ENCODE measurements around the gene TEX19.

TEX19 gene

DNA sequence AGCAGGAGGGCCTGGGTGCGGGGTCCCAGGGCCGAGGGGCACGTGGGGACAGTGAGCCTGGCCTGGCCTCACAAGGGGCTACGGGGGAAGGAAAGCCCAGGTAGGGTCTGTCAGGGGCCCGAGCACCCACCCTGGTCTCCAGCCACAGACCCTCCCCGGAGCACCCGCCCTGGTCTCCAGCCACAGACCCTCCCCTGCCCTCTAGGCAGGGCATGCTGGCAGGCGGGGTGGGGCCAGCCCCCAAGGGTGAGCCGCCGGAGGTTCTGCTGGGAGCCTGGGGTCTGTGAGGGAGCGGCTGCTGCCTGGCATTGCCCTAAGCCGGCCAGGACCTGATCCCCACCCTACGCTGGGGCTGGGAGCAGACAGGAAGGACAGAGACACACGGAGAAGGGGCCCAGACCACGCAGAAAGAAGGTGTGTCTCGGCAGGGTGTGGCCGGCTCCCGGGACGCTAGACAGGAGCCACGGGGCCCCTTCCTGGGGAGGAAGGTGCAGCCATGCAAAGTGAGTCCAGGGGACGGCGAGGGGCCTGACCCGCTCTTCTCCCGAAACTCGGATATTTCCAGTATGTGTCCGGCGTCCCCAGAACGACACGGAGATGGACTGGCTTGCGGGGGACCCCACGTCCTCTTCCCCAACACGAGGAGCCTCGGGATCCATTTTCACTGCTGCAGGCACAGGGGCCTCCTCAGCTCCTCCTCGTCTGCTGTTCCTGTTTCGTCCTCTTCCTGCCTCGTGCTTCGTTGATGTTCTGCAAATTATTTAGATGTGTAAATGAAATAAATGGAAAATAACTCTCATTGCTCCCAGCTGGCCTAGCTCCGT lies 28.0 kb downstream of the TEX19 start:
- peaks cover 14% of the 10 kb centered on the region for H3K4me1 ChIP-seq (ENCODE audit: control insufficient read depth, insufficient read depth, low read length)

GRCh38 chr17:82387705-82388106 lies 28.7 kb downstream of the TEX19 start:
- Histone ChIP-seq H3K4me3 (ENCODE audit: insufficient read depth, low read depth, low read length) (no peak overlapping the region), H3K27ac (ENCODE audit: insufficient read depth, low read depth, low read length, poor library complexity, severe bottlenecking) (no peak overlapping the region), H3K9me3 (ENCODE audit: control insufficient read depth, low read length) (no peaks in the 10 kb centered on the region), H3K27me3 (ENCODE audit: control insufficient read depth, insufficient read depth, low read length, poor library complexity, severe bottlenecking) (no peaks in the 10 kb centered on the region), H3K4me1 (ENCODE audit: control insufficient read depth, insufficient read depth, low read length) (peaks cover 14% of the 10 kb centered on the region), H3K36me3 (ENCODE audit: control insufficient read depth, insufficient read depth, low read length) (no peaks in the 10 kb centered on the region)
- 89 to 90% methylated on average over 3 of the region's 3 CpGs for WGBS, 2 experiments

More for the DNA sequence above, 28.0 kb downstream of the TEX19 start:
- no peak overlapping the region for H3K4me3 ChIP-seq (ENCODE audit: insufficient read depth, low read depth, low read length)
- no peak overlapping the region for H3K27ac ChIP-seq (ENCODE audit: insufficient read depth, low read depth, low read length, poor library complexity, severe bottlenecking)
- WGBS, 2 experiments = 89% methylated on average over 38 of the region's 38 CpGs
- H3K27me3 ChIP-seq (ENCODE audit: control insufficient read depth, insufficient read depth, low read length, poor library complexity, severe bottlenecking) = no peaks in the 10 kb centered on the region
- no peaks in the 10 kb centered on the region for H3K9me3 ChIP-seq (ENCODE audit: control insufficient read depth, low read length)
- H3K36me3 ChIP-seq (ENCODE audit: control insufficient read depth, insufficient read depth, low read length) = no peaks in the 10 kb centered on the region

DNA sequence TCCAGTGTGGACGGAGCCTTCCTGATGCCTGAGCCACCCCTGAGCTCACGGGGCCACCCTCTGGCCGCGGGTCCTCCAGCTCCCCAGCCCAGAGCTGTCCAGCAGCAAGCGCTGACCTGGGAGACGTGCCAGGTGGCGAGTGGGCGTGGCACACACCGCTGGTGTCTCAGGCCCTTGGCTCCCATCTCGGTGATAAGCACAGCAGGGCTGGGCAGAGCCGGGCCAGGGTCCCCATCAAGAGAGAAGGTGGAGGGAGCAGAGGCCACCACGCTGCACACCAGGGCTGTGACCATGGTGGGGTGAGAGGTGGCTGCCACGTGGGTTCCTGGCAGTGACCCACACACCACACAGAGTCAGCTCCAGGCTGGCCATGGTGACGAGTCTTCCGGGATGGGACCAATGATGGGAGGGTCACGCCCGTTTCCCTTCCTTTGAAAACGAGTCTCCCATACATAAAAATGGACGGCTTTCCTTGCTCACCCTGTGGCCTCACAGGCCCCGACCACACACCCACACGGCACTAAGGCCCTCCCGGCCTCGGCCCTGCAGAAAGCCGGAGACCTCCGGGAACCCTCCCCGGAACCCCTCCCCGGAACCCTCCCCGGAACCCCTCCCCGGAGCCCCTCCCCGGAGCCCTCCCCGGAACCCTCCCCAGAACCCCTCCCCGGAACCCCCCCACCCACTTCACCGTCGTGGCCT lies 29.3 kb downstream of the TEX19 start:
- Histone ChIP-seq H3K27me3 (ENCODE audit: control insufficient read depth, insufficient read depth, low read length, poor library complexity, severe bottlenecking) (no peaks in the 10 kb centered on the region), H3K9me3 (ENCODE audit: control insufficient read depth, low read length) (no peaks in the 10 kb centered on the region), H3K4me3 (ENCODE audit: insufficient read depth, low read depth, low read length) (no peak overlapping the region), H3K27ac (ENCODE audit: insufficient read depth, low read depth, low read length, poor library complexity, severe bottlenecking) (no peak overlapping the region), H3K4me1 (ENCODE audit: control insufficient read depth, insufficient read depth, low read length) (peaks cover 14% of the 10 kb centered on the region), H3K36me3 (ENCODE audit: control insufficient read depth, insufficient read depth, low read length) (no peaks in the 10 kb centered on the region)
- WGBS, 2 experiments = 88 to 91% methylated on average over 28 to 30 of the region's 34 CpGs

GRCh38 chr17:82388922-82389283 lies 29.9 kb downstream of the TEX19 start:
- H3K9me3 ChIP-seq (ENCODE audit: control insufficient read depth, low read length) = no peaks in the 10 kb centered on the region
- WGBS, 2 experiments = 96 to 97% methylated on average over 21 of the region's 21 CpGs
- H3K27ac ChIP-seq (ENCODE audit: insufficient read depth, low read depth, low read length, poor library complexity, severe bottlenecking) = no peak overlapping the region
- H3K4me1 ChIP-seq (ENCODE audit: control insufficient read depth, insufficient read depth, low read length) = peaks cover 14% of the 10 kb centered on the region
- no peaks in the 10 kb centered on the region for H3K27me3 ChIP-seq (ENCODE audit: control insufficient read depth, insufficient read depth, low read length, poor library complexity, severe bottlenecking)
- no peaks in the 10 kb centered on the region for H3K36me3 ChIP-seq (ENCODE audit: control insufficient read depth, insufficient read depth, low read length)
- no peak overlapping the region for H3K4me3 ChIP-seq (ENCODE audit: insufficient read depth, low read depth, low read length)

DNA sequence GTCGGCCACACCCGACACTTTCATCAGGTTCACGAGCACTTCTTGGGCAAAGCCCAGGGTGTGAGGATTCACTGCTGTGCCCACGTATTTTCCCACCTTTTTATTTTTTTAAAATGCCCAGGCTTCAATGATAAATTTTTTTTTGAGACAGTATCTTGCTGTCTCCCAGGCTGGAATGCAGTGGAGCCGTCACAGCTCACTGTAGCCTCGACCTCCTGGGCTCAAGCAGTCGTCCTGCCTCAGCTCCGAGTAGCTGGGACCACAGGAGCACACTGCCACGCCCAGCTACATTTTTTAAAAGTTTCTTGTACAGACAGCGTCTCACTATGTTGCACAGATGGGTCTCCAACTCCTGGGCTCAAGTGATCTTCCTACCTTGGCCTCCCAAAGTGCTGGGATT lies 30.3 kb downstream of the TEX19 start:
- WGBS, 2 experiments = 90 to 94% methylated on average over 10 of the region's 10 CpGs

GRCh38 chr17:82390015-82390859 lies 31.2 kb downstream of the TEX19 start:
- Histone ChIP-seq H3K4me3 (ENCODE audit: insufficient read depth, low read depth, low read length) (no peak overlapping the region), H3K4me1 (ENCODE audit: control insufficient read depth, insufficient read depth, low read length) (peaks cover 14% of the 10 kb centered on the region), H3K36me3 (ENCODE audit: control insufficient read depth, insufficient read depth, low read length) (no peaks in the 10 kb centered on the region), H3K27me3 (ENCODE audit: control insufficient read depth, insufficient read depth, low read length, poor library complexity, severe bottlenecking) (no peaks in the 10 kb centered on the region), H3K9me3 (ENCODE audit: control insufficient read depth, low read length) (no peaks in the 10 kb centered on the region), H3K27ac (ENCODE audit: insufficient read depth, low read depth, low read length, poor library complexity, severe bottlenecking) (no peak overlapping the region)
- 94 to 95% methylated on average over 29 to 30 of the region's 34 CpGs for WGBS, 2 experiments

More for the DNA sequence above, 30.3 kb downstream of the TEX19 start:
- no peaks in the 10 kb centered on the region for H3K27me3 ChIP-seq (ENCODE audit: control insufficient read depth, insufficient read depth, low read length, poor library complexity, severe bottlenecking)
- no peak overlapping the region for H3K27ac ChIP-seq (ENCODE audit: insufficient read depth, low read depth, low read length, poor library complexity, severe bottlenecking)
- no peaks in the 10 kb centered on the region for H3K36me3 ChIP-seq (ENCODE audit: control insufficient read depth, insufficient read depth, low read length)
- H3K9me3 ChIP-seq (ENCODE audit: control insufficient read depth, low read length) = no peaks in the 10 kb centered on the region
- H3K4me3 ChIP-seq (ENCODE audit: insufficient read depth, low read depth, low read length) = no peak overlapping the region
- peaks cover 14% of the 10 kb centered on the region for H3K4me1 ChIP-seq (ENCODE audit: control insufficient read depth, insufficient read depth, low read length)

DNA sequence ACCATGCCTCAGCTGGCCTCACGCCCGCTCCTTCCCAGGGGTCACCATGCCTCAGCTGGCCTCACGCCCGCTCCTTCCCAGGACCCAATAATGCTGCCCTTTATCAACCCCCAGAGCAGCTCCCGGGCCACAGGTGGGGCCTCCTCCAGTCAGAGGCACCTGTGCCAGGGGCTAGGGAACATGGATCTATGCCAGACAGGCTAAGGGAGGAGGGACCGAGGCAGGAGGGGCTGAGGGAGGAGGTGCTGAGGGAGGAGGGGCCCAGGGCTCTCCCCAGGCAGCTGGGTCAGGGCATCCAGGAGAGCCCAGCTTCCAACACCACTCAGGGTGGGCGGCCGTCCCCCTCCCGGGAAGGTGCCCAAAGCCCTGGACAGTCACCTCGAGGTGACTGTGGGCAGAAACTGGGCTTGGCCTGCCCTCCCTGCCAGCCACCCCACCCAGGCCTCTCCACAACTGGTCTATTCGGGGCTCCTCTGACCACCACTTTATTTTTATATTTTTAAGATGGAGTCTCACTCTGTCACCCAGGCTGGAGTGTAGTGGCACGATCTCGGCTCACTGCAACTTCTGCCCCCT lies 31.9 kb downstream of the TEX19 start:
- Histone ChIP-seq H3K9me3 (ENCODE audit: control insufficient read depth, low read length) (no peaks in the 10 kb centered on the region), H3K4me1 (ENCODE audit: control insufficient read depth, insufficient read depth, low read length) (peaks cover 9% of the 10 kb centered on the region), H3K27ac (ENCODE audit: insufficient read depth, low read depth, low read length, poor library complexity, severe bottlenecking) (no peak overlapping the region), H3K4me3 (ENCODE audit: insufficient read depth, low read depth, low read length) (no peak overlapping the region), H3K36me3 (ENCODE audit: control insufficient read depth, insufficient read depth, low read length) (no peaks in the 10 kb centered on the region), H3K27me3 (ENCODE audit: control insufficient read depth, insufficient read depth, low read length, poor library complexity, severe bottlenecking) (no peaks in the 10 kb centered on the region)
- 95 to 96% methylated on average over 13 of the region's 13 CpGs for WGBS, 2 experiments

- Histone ChIP-seq H3K4me3 (ENCODE audit: insufficient read depth, low read depth, low read length) (no peak overlapping the region), H3K9me3 (ENCODE audit: control insufficient read depth, low read length) (no peaks in the 10 kb centered on the region), H3K27me3 (ENCODE audit: control insufficient read depth, insufficient read depth, low read length, poor library complexity, severe bottlenecking) (no peaks in the 10 kb centered on the region), H3K36me3 (ENCODE audit: control insufficient read depth, insufficient read depth, low read length) (no peaks in the 10 kb centered on the region), H3K4me1 (ENCODE audit: control insufficient read depth, insufficient read depth, low read length) (peaks cover 3% of the 10 kb centered on the region), H3K27ac (ENCODE audit: insufficient read depth, low read depth, low read length, poor library complexity, severe bottlenecking) (no peak overlapping the region)
- 95 to 96% methylated on average over 23 of the region's 23 CpGs for WGBS, 2 experiments
These were observed 32.5 kb downstream of the TEX19 start for GRCh38 chr17:82391496-82392066.

GRCh38 chr17:82392209-82392920 lies 33.3 kb downstream of the TEX19 start:
- Histone ChIP-seq H3K9me3 (ENCODE audit: control insufficient read depth, low read length) (no peaks in the 10 kb centered on the region), H3K27ac (ENCODE audit: insufficient read depth, low read depth, low read length, poor library complexity, severe bottlenecking) (no peak overlapping the region), H3K36me3 (ENCODE audit: control insufficient read depth, insufficient read depth, low read length) (no peaks in the 10 kb centered on the region), H3K4me3 (ENCODE audit: insufficient read depth, low read depth, low read length) (no peak overlapping the region), H3K27me3 (ENCODE audit: control insufficient read depth, insufficient read depth, low read length, poor library complexity, severe bottlenecking) (no peaks in the 10 kb centered on the region), H3K4me1 (ENCODE audit: control insufficient read depth, insufficient read depth, low read length) (no peaks in the 10 kb centered on the region)
- 94 to 95% methylated on average over 28 of the region's 28 CpGs for WGBS, 2 experiments
